Measurements from ENCODE around the gene MAN2A2. TPM values are rescaled to one million over a fixed set of nuclear protein-coding genes. Genes with fewer than 3 reads are reported as not detected.

Gene MAN2A2
- total and polyA plus RNA-seq, 2 donors (not counting 3 experiments of a cell fraction or from before 2014, with no cell fraction given), result 60.9 to 77.7 TPM

DNA sequence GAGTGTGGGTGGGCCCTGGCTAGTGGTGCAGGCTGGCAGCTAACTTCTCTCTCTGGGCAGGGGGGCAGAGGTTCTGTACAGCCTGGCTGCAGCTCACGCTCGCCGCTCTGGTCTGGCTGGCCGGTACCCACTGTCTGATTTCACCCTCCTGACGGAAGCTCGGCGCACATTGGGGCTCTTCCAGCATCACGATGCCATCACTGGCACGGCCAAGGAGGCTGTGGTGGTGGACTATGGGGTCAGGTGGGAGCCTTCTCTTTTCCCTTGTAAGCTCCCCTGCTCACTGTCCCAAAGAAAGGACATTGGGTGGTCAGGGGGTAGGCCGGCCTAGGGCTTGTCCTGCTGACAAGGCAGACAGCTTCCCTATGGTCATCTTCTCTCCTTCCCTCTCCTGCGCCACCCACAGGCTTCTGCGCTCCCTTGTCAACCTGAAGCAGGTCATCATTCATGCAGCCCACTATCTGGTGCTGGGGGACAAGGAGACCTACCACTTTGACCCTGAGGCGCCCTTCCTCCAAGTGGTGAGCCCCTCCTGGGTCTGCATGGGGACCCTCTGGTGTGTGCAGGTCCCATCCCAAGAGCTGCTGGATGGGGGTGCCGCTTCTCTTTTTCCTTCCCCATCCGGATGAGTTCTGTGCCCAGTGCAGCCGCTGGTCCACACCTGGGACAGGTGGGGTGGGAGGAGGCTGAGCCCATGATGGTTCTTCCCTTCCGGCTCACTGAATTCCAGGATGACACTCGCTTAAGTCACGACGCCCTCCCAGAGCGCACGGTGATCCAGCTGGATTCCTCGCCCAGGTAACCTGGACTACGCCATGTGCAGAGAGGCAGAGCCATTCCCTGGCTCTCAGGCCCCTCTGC lies 7.6 kb downstream of the MAN2A2 start:
- no peak overlapping the region for H3K9ac ChIP-seq (replicated peaks; ENCODE audit: extremely low read depth, insufficient read depth, low read length)
- H3K27me3 ChIP-seq (ENCODE audit: control insufficient read depth in 2 of 2, insufficient read depth in 2 of 2, low read length in 2 of 2), result no peaks in the 10 kb centered on the region
- no peak overlapping the region for H3K4me3 ChIP-seq (replicated peaks in 1 of 3; ENCODE audit: insufficient read depth in 1 of 3, low read depth in 1 of 3, low read length in 3 of 3)
- no peaks in the 10 kb centered on the region for H3K79me2 ChIP-seq (ENCODE audit: control insufficient read depth, insufficient read depth, low read length)
- H3K36me3 ChIP-seq (ENCODE audit: control insufficient read depth in 2 of 2, extremely low read depth in 1 of 2, insufficient read depth in 2 of 2, low read length in 2 of 2), result peaks cover 5 to 65% of the 10 kb centered on the region in 2 experiments
- POLR2A ChIA-PET, result no interaction called here
- dilution Hi-C loops (cut with MboI; ENCODE audit: extremely low pct_ligation_motif_present, low sequenced_read_pairs) (no loop called here), intact Hi-C loops (cut with micrococcal nuclease) (no loop called here)
- H3K9me1 ChIP-seq (replicated peaks; ENCODE audit: control insufficient read depth, extremely low read depth, insufficient read depth, low read length), result no peaks in the 10 kb centered on the region
- no peak overlapping the region for H2AFZ ChIP-seq (ENCODE audit: low read depth, low read length)
- DNase-seq (ENCODE audit: low read depth, low spot score) (no peak), FAIRE-seq (no peak)
- H3K4me1 ChIP-seq (ENCODE audit: control insufficient read depth, extremely low read depth, insufficient read depth, low read length), result no peaks in the 10 kb centered on the region
- H4K20me1 ChIP-seq (replicated peaks; ENCODE audit: control insufficient read depth, extremely low read depth, insufficient read depth, low read length), result no peaks in the 10 kb centered on the region
- H3K9me3 ChIP-seq (replicated peaks; ENCODE audit: control insufficient read depth, insufficient read depth, low read length), result no peaks in the 10 kb centered on the region
- TF ChIP-seq GATA2 (IDR thresholded peaks at IDR 0.05; ENCODE audit: insufficient read depth, insufficient read length, low read depth, low read length), result no peak
- no peak for TF ChIP-seq MYC (IDR thresholded peaks at IDR 0.05; ENCODE audit: low read depth, low read length)
- TF ChIP-seq MAX (IDR thresholded peaks at IDR 0.05; ENCODE audit: insufficient read depth, insufficient read length), result no peak
- TF ChIP-seq POLR2A (IDR thresholded peaks at IDR 0.05; ENCODE audit: low read depth, low read length), result no peak
- TF ChIP-seq POLR2AphosphoS5 (IDR thresholded peaks at IDR 0.05; ENCODE audit: insufficient read depth, low read depth, low read length), result no peak
- no peak for TF ChIP-seq JUN (IDR thresholded peaks at IDR 0.05; ENCODE audit: borderline replicate concordance, insufficient read depth, insufficient read length, low read depth)
- TF ChIP-seq FOS (IDR thresholded peaks at IDR 0.05; ENCODE audit: borderline replicate concordance, insufficient read depth, low read length), result no peak
- TF ChIP-seq EZH2 (IDR thresholded peaks at IDR 0.05; ENCODE audit: borderline replicate concordance, low read depth, low read length, severe bottlenecking), result no peak
- TF ChIP-seq, protein P1, sequence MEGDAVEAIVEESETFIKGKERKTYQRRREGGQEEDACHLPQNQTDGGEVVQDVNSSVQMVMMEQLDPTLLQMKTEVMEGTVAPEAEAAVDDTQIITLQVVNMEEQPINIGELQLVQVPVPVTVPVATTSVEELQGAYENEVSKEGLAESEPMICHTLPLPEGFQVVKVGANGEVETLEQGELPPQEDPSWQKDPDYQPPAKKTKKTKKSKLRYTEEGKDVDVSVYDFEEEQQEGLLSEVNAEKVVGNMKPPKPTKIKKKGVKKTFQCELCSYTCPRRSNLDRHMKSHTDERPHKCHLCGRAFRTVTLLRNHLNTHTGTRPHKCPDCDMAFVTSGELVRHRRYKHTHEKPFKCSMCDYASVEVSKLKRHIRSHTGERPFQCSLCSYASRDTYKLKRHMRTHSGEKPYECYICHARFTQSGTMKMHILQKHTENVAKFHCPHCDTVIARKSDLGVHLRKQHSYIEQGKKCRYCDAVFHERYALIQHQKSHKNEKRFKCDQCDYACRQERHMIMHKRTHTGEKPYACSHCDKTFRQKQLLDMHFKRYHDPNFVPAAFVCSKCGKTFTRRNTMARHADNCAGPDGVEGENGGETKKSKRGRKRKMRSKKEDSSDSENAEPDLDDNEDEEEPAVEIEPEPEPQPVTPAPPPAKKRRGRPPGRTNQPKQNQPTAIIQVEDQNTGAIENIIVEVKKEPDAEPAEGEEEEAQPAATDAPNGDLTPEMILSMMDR (IDR thresholded peaks at IDR 0.05; ENCODE audit: extremely low read depth in 1 of 2, insufficient read depth in 1 of 2, low read depth in 1 of 2, low read length in 2 of 2), result no peak
- no peak overlapping the region for H3K4me2 ChIP-seq (ENCODE audit: insufficient read depth, low read length)
- CTCF ChIA-PET, result no interaction called here
- no peak overlapping the region for H3K27ac ChIP-seq (ENCODE audit: insufficient read depth, low read depth, low read length)
- BruUV-seq (replicated peaks), result TSS peak; percentile 23
